ENCODE data around the gene MPDU1.

MPDU1 gene

DNA sequence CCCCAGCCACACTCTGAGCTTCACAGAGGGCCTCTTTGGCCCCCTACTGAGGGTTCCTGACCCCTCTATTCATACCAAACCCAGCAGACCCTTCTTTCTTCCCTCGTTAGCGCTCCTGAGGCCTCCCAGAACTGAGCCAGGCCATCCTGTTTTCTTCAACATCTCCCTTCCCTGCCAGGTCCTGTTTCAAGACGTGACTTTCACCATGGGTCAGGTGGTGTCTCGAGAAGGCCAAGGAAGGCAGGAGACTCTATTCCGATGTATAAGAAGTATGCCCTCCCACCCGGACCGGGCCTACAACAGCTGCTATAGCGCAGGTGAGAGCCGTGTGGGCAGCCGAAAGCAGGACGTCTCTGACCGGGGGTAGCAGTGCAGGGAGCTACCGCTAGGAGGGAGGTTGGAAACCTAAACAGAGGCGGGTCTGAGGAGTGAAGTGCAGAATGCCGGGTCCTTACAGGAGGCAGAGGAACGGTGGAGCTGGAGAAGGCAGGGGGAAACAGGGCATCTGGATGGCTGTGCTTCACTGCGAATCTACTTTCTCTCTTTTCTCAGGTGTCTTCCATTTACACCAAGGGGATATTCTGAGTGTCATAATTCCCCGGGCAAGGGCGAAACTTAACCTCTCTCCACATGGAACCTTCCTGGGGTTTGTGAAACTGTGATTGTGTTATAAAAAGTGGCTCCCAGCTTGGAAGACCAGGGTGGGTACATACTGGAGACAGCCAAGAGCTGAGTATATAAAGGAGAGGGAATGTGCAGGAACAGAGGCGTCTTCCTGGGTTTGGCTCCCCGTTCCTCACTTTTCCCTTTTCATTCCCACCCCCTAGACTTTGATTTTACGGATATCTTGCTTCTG, 23.3 kb upstream of the MPDU1 start:
- ChIA-PET POLR2A (ENCODE audit: low non-redundant PET) (interaction anchor here (0.5 to 1.4 kb wide), 8 partner anchors 45 to 204 kb away, joined by 3 to 10 read pairs (median 3); partner anchors contain the start of genes TMEM102 and TP53), CTCF (interaction anchor here (0.6 to 3.1 kb wide), 20 partner anchors 12 to 235 kb away, joined by 3 to 28 read pairs (median 4); partner anchors contain the start of genes FGF11 and TNFSF12)
- TF ChIP-seq, protein P1, sequence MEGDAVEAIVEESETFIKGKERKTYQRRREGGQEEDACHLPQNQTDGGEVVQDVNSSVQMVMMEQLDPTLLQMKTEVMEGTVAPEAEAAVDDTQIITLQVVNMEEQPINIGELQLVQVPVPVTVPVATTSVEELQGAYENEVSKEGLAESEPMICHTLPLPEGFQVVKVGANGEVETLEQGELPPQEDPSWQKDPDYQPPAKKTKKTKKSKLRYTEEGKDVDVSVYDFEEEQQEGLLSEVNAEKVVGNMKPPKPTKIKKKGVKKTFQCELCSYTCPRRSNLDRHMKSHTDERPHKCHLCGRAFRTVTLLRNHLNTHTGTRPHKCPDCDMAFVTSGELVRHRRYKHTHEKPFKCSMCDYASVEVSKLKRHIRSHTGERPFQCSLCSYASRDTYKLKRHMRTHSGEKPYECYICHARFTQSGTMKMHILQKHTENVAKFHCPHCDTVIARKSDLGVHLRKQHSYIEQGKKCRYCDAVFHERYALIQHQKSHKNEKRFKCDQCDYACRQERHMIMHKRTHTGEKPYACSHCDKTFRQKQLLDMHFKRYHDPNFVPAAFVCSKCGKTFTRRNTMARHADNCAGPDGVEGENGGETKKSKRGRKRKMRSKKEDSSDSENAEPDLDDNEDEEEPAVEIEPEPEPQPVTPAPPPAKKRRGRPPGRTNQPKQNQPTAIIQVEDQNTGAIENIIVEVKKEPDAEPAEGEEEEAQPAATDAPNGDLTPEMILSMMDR (conservative IDR thresholded peaks at IDR 0.05; ENCODE audit: low read depth): no peak
- no peak for DNase-seq (ENCODE audit: low spot score)
- peak overlapping the region; percentile 95 for H3K27ac ChIP-seq

DNA sequence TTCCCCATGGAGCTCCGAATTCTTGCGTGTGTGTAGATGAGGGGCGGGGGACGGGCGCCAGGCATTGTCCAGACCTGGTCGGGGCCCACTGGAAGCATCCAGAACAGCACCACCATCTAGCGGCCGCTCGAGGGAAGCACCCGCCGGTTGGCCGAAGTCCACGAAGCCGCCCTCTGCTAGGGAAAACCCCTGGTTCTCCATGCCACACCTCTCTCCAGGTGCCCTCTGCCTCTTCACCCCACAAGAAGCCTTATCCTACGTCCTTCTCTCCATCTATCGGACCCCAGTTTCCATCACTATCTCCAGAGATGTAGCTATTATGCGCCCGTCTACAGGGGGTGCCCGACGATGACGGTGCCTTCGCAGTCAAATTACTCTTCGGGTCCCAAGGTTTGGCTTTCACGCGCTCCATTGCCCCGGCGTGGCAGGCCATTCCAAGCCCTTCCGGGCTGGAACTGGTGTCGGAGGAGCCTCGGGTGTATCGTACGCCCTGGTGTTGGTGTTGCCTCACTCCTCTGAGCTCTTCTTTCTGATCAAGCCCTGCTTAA, 22.6 kb upstream of the MPDU1 start:
- TF ChIP-seq, protein P1 (conservative IDR thresholded peaks at IDR 0.05; ENCODE audit: low read depth): peak; percentile 84
- H3K27ac ChIP-seq: peak overlapping the region; percentile 95
- peak; percentile 97 for DNase-seq (ENCODE audit: low spot score)
- ChIA-PET POLR2A (ENCODE audit: low non-redundant PET) (interaction anchor here (0.6 to 1.4 kb wide), 6 partner anchors 48 to 205 kb away, joined by 3 to 4 read pairs (median 3); partner anchors contain the start of genes TMEM102 and TP53), CTCF (interaction anchor here (0.5 to 3.1 kb wide), 21 partner anchors 9 to 236 kb away, joined by 3 to 28 read pairs (median 4); partner anchors contain the start of genes FGF11 and TNFSF12)

DNA sequence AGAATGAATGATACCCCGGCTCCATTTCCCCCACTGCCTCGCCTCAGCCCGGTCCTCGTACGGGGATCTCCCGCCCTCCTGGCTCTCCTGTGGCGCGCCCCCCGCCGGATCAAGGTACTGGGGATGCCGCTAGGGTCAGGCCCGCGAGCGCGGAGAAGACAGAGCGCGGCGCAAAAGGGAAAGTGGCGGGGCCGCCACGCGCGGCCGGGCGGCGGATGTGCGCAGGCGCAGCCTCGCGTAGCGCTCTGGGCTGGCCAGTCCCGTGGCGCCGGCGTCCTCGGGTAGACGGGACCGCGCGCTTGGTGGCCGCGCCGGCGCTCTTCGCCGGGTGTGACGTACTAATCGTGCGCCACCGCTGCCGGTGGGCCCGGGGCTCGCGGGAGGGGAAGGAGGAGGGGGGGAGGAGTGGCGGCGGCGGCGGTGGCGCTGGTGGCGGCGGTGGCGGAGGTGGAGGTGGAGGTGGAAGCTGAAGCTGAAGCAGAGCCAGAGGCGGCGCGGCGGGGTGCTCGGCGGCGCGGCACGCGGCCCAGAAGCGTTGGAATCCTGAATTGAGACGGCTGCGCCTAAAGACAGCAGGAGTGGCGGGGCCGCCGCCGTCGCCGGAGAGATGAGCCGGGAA, 22.0 kb upstream of the MPDU1 start, which contains the start of gene SENP3:
Gene SENP3, plus strand, starts transcription at position 331 of the 619 bp plus-strand sequence. CDS start 1,158 bp downstream, outside the sequence.
- ChIA-PET CTCF (interaction anchor here (0.5 to 3.1 kb wide), 9 partner anchors 8 to 176 kb away, joined by 3 to 28 read pairs (median 3); partner anchors contain the start of gene FGF11), POLR2A (ENCODE audit: low non-redundant PET) (interaction anchor here (0.6 to 1.4 kb wide), 3 partner anchors 126 to 130 kb away, joined by 3 read pairs; partner anchors contain the start of genes TMEM102 and TP53)
- TF ChIP-seq, protein P1 (conservative IDR thresholded peaks at IDR 0.05; ENCODE audit: low read depth): no peak
- H3K27ac ChIP-seq: peak within 1 kb of the TSS; percentile 95
- DNase-seq (ENCODE audit: low spot score): peak; percentile 96

DNA sequence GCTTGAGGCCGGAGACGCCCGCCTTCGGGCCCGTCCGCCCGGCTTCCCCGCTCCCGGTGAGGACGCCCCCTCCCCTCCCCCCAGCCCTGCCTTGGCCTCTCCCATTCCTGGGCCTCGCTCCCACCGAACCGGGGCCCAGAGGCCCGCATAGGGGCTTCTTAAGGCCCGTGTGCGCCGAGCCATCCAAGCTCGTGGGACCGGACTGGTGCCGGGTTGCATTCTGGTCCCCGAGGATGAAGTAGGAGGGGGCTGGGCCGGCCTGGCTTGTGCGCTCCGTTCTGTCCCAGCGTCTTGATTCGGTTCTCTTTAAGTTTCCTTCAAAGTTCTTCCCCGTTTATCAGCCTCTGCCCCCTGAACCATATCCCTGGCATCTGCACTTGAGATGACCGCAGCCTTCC, 21.4 kb upstream of the MPDU1 start:
- TF ChIP-seq, protein P1 (conservative IDR thresholded peaks at IDR 0.05; ENCODE audit: low read depth): no peak
- CTCF ChIA-PET: interaction anchor here (0.6 to 3.1 kb wide), 5 partner anchors 9 to 177 kb away, joined by 3 to 28 read pairs (median 3); partner anchors contain the start of gene FGF11
- POLR2A ChIA-PET (ENCODE audit: low non-redundant PET): no interaction called here

DNA sequence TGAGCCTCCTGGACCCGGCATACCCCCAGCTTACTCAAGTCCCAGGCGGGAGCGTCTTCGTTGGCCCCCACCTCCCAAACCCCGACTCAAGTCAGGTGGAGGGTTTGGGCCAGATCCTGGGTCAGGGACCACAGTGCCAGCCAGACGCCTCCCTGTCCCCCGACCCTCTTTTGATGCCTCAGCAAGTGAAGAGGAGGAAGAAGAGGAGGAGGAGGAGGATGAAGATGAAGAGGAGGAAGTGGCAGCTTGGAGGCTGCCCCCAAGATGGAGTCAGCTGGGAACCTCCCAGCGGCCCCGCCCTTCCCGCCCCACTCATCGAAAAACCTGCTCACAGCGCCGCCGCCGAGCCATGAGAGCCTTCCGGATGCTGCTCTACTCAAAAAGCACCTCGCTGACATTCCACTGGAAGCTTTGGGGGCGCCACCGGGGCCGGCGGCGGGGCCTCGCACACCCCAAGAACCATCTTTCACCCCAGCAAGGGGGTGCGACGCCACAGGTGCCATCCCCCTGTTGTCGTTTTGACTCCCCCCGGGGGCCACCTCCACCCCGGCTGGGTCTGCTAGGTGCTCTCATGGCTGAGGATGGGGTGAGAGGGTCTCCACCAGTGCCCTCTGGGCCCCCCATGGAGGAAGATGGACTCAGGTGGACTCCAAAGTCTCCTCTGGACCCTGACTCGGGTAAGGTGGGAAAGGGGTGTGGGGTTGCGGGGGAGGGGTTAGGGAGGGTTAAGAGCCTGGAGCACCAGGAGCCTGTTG, 20.4 kb upstream of the MPDU1 start:
- no peak for DNase-seq (ENCODE audit: low spot score)
- H3K27ac ChIP-seq: peak overlapping the region; percentile 95
- CTCF ChIA-PET: interaction anchor here (0.5 kb wide), 1 partner anchor 126 kb away, joined by 3 read pairs; no protein-coding TSS in a partner anchor
- TF ChIP-seq, protein P1 (conservative IDR thresholded peaks at IDR 0.05; ENCODE audit: low read depth): no peak
- POLR2A ChIA-PET (ENCODE audit: low non-redundant PET): no interaction called here

More for the DNA sequence above, 21.4 kb upstream of the MPDU1 start:
- no peak for DNase-seq (ENCODE audit: low spot score)
- H3K27ac ChIP-seq: peak overlapping the region; percentile 95
